Suprapubic skin (tissue), 4 donors: Measurements from ENCODE around the gene CKS1B.

Experiments used
- EP300 ChIP-seq: sonication (generic); formaldehyde crosslinking; IDR thresholded peaks from one replicate; pipeline ENCODE4 v1.6.1; 2017; ENCODE audit warnings: antibody characterized with exemption
- POLR2A ChIP-seq, 2 donors: fragments of 450-650 bp; IDR thresholded peaks; one replicate each; pipeline ENCODE4 v1.6.1; 2017; ENCODE audit warnings: antibody characterized with exemption in 2 of 2, mild to moderate bottlenecking in 2 of 2, moderate library complexity in 2 of 2
- POLR2AphosphoS5 ChIP-seq, 3 donors: sonication (generic); formaldehyde crosslinking; IDR thresholded peaks; one replicate each; pipeline ENCODE4 v1.6.1; 2017; ENCODE audit warnings: antibody characterized with exemption in 3 of 3
- TF ChIP-seq, protein P1 (sequence below), 2 donors: fragments of 200-600 bp in 1 of 2; fragments of 450-650 bp in 1 of 2; sonication (generic) in 1 of 2; IDR thresholded peaks; one replicate each; pipeline ENCODE4 v1.5.1; 2016 to 2019; ENCODE audit warnings: antibody characterized with exemption in 2 of 2, mild to moderate bottlenecking in 1 of 2, moderate library complexity in 1 of 2

DNA sequence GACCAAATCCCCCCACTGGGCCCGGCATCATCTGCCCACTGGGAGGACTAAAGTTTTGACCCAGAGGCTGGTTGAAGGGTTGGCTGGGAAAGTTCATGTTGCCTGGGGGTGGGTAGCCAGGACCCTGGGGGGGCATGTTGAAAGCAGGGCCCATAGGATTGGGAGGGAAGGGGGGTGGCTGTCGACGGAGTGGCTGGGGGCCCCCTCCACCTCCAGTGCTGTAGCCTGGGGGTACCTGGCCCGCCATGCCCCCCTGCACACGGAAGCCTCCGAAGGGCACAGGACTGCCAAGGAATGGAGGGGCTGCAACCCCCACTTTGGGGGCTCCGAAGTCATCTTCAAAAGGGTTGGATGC, 15.1 kb upstream of the CKS1B start:
- TF ChIP-seq, protein P1, sequence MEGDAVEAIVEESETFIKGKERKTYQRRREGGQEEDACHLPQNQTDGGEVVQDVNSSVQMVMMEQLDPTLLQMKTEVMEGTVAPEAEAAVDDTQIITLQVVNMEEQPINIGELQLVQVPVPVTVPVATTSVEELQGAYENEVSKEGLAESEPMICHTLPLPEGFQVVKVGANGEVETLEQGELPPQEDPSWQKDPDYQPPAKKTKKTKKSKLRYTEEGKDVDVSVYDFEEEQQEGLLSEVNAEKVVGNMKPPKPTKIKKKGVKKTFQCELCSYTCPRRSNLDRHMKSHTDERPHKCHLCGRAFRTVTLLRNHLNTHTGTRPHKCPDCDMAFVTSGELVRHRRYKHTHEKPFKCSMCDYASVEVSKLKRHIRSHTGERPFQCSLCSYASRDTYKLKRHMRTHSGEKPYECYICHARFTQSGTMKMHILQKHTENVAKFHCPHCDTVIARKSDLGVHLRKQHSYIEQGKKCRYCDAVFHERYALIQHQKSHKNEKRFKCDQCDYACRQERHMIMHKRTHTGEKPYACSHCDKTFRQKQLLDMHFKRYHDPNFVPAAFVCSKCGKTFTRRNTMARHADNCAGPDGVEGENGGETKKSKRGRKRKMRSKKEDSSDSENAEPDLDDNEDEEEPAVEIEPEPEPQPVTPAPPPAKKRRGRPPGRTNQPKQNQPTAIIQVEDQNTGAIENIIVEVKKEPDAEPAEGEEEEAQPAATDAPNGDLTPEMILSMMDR (IDR thresholded peaks at IDR 0.05), result no peak
- TF ChIP-seq POLR2AphosphoS5 (IDR thresholded peaks at IDR 0.05) (no peak), EP300 (no peak), POLR2A (IDR thresholded peaks at IDR 0.05) (no peak)
